K562 (cell line): ENCODE results near the gene H3-3A. TPM values are rescaled to one million over a fixed set of nuclear protein-coding genes. Genes with fewer than 3 reads are reported as not detected.
A peak's percentile ranks its signal among the peaks of the same experiment; 100 is the strongest.

Source experiments
- ATAC-seq: fragments of 200-7000 bp; cut with Tn5 transposase; 3 replicates; pipeline ENCODE4 v1.9.1; 2020; ENCODE audit warnings: moderate library complexity
- BruUV-seq: library from RNA; stranded (reverse); fragments of 400-500 nt; replicated peaks from 2 replicates; lab custom pipeline; 2021; lab: Mats Ljungman, UMichigan
- CTCF ChIA-PET: fragments of 300-600 bp; formaldehyde crosslinking; extraction: SDS; loops from one replicate; lab custom pipeline; 2021; ENCODE audit warnings: low intra/inter-chr PET ratio; lab: Yijun Ruan, JAX
- POLR2A ChIA-PET: fragments of 300-600, 350-650 bp; sonication (Branson Sonifier 250); formaldehyde crosslinking; extraction: SDS; loops from one replicate; lab custom pipeline; 2021; ENCODE audit warnings: antibody characterized with exemption, inconsistent platforms; lab: Yijun Ruan, JAX
- DNase-seq, 4 experiments: peaks; one replicate each; pipeline versions ENCODE4 v3.0.0 to v3.0.0-alpha.2; 2011 to 2018; ENCODE audit warnings: low spot score in 3 of 4, mixed read lengths in 3 of 4; ENCODE audit errors: extremely low read depth in 1 of 4
- FAIRE-seq: peaks from 2 replicates; lab custom pipeline; 2011; peaks lifted over from hg19 to GRCh38; lab: Jason Lieb, UNC
- H2AFZ ChIP-seq: 2 replicates; pipeline ENCODE4 v1.6.0; 2011; ENCODE audit warnings: low read depth, low read length, control low read depth, inconsistent platforms
- H3K27ac ChIP-seq: fragments of 200-600 bp; 3 replicates; pipeline ENCODE4 v1.8.0; 2011; ENCODE audit warnings: low read depth, mild to moderate bottlenecking, control low read depth, inconsistent platforms, low read length, moderate library complexity, mixed read lengths; ENCODE audit errors: extremely low read depth
- H3K27me3 ChIP-seq, 2 experiments: fragments of 300-600 bp in 1 of 2; 2 replicates in 1 of 2; 3 replicates in 1 of 2; pipeline versions ENCODE4 v1.6.0 to v1.8.0; 2011; ENCODE audit warnings: inconsistent platforms in 2 of 2, low read length in 2 of 2, mild to moderate bottlenecking in 1 of 2, mixed read lengths in 1 of 2, moderate library complexity in 1 of 2; ENCODE audit not compliant: control insufficient read depth in 2 of 2, insufficient read depth in 2 of 2
- H3K36me3 ChIP-seq: fragments of 300-600 bp; 3 replicates; pipeline ENCODE4 v1.8.0; 2011; ENCODE audit warnings: mild to moderate bottlenecking, low read length, inconsistent platforms; ENCODE audit not compliant: control insufficient read depth, insufficient read depth
- H3K4me1 ChIP-seq, 2 experiments: fragments of 200-600 bp in 1 of 2; replicated peaks in 1 of 2; 2 replicates in 1 of 2; 3 replicates in 1 of 2; pipeline versions ENCODE4 v1.5.1 to v1.8.0; 2011; ENCODE audit warnings: inconsistent platforms in 2 of 2, low read length in 2 of 2, mild to moderate bottlenecking in 1 of 2, mixed read lengths in 1 of 2, moderate library complexity in 1 of 2; ENCODE audit not compliant: control insufficient read depth in 2 of 2, insufficient read depth in 2 of 2
- H3K4me2 ChIP-seq: 2 replicates; pipeline ENCODE4 v1.6.1; 2011; ENCODE audit warnings: low read length, control low read depth, inconsistent platforms, mixed read lengths; ENCODE audit not compliant: insufficient read depth
- H3K4me3 ChIP-seq: fragments of 200-600 bp; sonication (generic), shearing (Covaris generic); 2 replicates; pipeline ENCODE4 v1.5.1; 2016; ENCODE audit warnings: control low read depth, inconsistent platforms
- H3K79me2 ChIP-seq: fragments of 200-600 bp; 3 replicates; pipeline ENCODE4 v1.8.0; 2011; ENCODE audit warnings: low read length, inconsistent platforms; ENCODE audit not compliant: control insufficient read depth, insufficient read depth
- H3K9ac ChIP-seq, 2 experiments: 2 replicates each; pipeline versions ENCODE4 v1.6.0 to v1.6.1; 2011; ENCODE audit warnings: low read depth in 2 of 2, low read length in 2 of 2, control low read depth in 1 of 2, inconsistent platforms in 1 of 2, mild to moderate bottlenecking in 1 of 2, mixed read lengths in 1 of 2; ENCODE audit not compliant: insufficient read depth in 1 of 2
- H3K9me1 ChIP-seq: one replicate; pipeline ENCODE4 v1.6.0; 2011; ENCODE audit warnings: inconsistent platforms, mild to moderate bottlenecking, low read length, moderate library complexity; ENCODE audit not compliant: control insufficient read depth, insufficient read depth
- H3K9me3 ChIP-seq: replicated peaks from 2 replicates; pipeline ENCODE4 v1.5.1; 2011; ENCODE audit warnings: low read depth, low read length, inconsistent platforms; ENCODE audit not compliant: control insufficient read depth, insufficient read depth
- H4K20me1 ChIP-seq: replicated peaks from 2 replicates; pipeline ENCODE4 v1.6.1; 2011; ENCODE audit warnings: low read length, inconsistent platforms, mixed read lengths; ENCODE audit not compliant: control insufficient read depth, insufficient read depth
- CBX8 ChIP-seq: fragments of 200-600 bp; sonication (generic); IDR thresholded peaks from 2 replicates; pipeline ENCODE4 v1.6.1; 2012; ENCODE audit warnings: borderline replicate concordance, mixed run types, low read depth, mild to moderate bottlenecking, moderate library complexity, mixed read lengths, low read length, control low read depth, inconsistent platforms; ENCODE audit not compliant: poor library complexity, severe bottlenecking; ENCODE audit errors: extremely low read depth
- CEBPG ChIP-seq, 3 experiments: fragments of 200-800 bp in 1 of 3; sonication (Bioruptor generic) in 1 of 3; sonication (generic) in 1 of 3; formaldehyde crosslinking in 1 of 3; IDR thresholded peaks in 2 of 3; conservative IDR thresholded peaks in 1 of 3; 2 replicates each; pipeline versions ENCODE4 v1.6.1 to v1.8.0; 2016 to 2022; ENCODE audit warnings: missing compliant biosample characterization in 2 of 3, missing genetic modification characterization in 2 of 3, mild to moderate bottlenecking in 1 of 3, missing genetic modification reagents in 1 of 3
- ETV1 ChIP-seq: fragments of 450-650 bp; conservative IDR thresholded peaks from 2 replicates; pipeline ENCODE4 v1.6.1; 2016; ENCODE audit warnings: missing genetic modification characterization, control low read depth, low read depth, missing compliant biosample characterization
- GABPB2 ChIP-seq: fragments of 250-450 bp; sonication (Bioruptor Pico); conservative IDR thresholded peaks from 2 replicates; pipeline ENCODE4 v1.5.1; 2021; ENCODE audit warnings: mild to moderate bottlenecking
- HIVEP1 ChIP-seq: fragments of 250-450 bp; sonication (Bioruptor Pico); IDR thresholded peaks from 2 replicates; pipeline ENCODE4 v1.4.0; 2020; ENCODE audit warnings: mild to moderate bottlenecking
- MEF2D ChIP-seq: conservative IDR thresholded peaks from 2 replicates; pipeline ENCODE4 v1.6.1; 2016; ENCODE audit warnings: low read depth, missing genetic modification characterization, missing compliant biosample characterization
- ZFP36 ChIP-seq: fragments of 150-350 bp; IDR thresholded peaks from 2 replicates; pipeline ENCODE4 v1.6.1; 2018; ENCODE audit warnings: low read length, low read depth; ENCODE audit not compliant: partially characterized antibody
- ZNF282 ChIP-seq: sonication (generic); formaldehyde crosslinking; IDR thresholded peaks from 2 replicates; pipeline ENCODE4 v1.8.1; 2023; ENCODE audit warnings: missing genetic modification reagents
- WGBS: fragments of 100-300 bp; shearing (Covaris generic); methylation state at CpG from one replicate; pipeline ENCODE4 v1.1.6; 2016; ENCODE audit warnings: low coverage, mixed read lengths; ENCODE audit not compliant: insufficient coverage; ENCODE audit errors: missing lambda C conversion rate; 5-methylcytosine and 5-hydroxymethylcytosine counted together
- in situ Hi-C: fragments of 300-500 bp; cut with MboI; formaldehyde crosslinking; loops from 4 replicates; pipeline ENCODE4 v1.15.0; 2018; ENCODE audit warnings: inconsistent platforms, mixed read lengths
- intact Hi-C: fragments of 100-400 bp; cut with micrococcal nuclease; formaldehyde crosslinking; loops from 2 replicates; pipeline ENCODE4 v1.14.2; 2022
- polyA plus RNA-seq, 8 experiments: library from polyadenylated mRNA; depleted of rRNA in 4 of 8; stranded (reverse) in 5 of 8; unstranded in 3 of 8; fragments of >200 nt; fragmentation: Nextera tagmentation in 2 of 8; fragmentation: Illumina TruSeq in 1 of 8; extraction: Ambion mirVana in 2 of 8; extraction: Trizol in 1 of 8; gene quantifications; 2 replicates each; pipeline versions ENCODE4 v1.2.1 to v1.2.3, GENCODE V29; 2011 to 2014; ENCODE audit warnings: inconsistent platforms in 1 of 8, missing spikeins in 1 of 8
- total RNA-seq, 7 experiments: library from RNA; depleted of rRNA in 6 of 7; stranded (reverse); fragments of >200 nt in 6 of 7; fragmentation: Illumina TruSeq in 2 of 7; extraction: Trizol in 2 of 7; gene quantifications; 2 replicates each; pipeline versions ENCODE4 v1.2.1 to v1.2.3, GENCODE V29; 2011 to 2021; ENCODE audit warnings: low replicate concordance in 1 of 7
- TF ChIP-seq, protein P1 (sequence below): fragments of 250-450 bp; sonication (Bioruptor Pico); IDR thresholded peaks from 2 replicates; pipeline ENCODE4 v1.4.0; 2020; ENCODE audit warnings: mild to moderate bottlenecking
- TF ChIP-seq, protein P2 (sequence below), 2 experiments: fragments of 250-450 bp in 1 of 2; fragments of 450-650 bp in 1 of 2; sonication (Bioruptor Pico) in 1 of 2; IDR thresholded peaks; 2 replicates each; pipeline versions ENCODE4 v1.6.1 to v1.8.0; 2016 to 2021; ENCODE audit warnings: mild to moderate bottlenecking in 2 of 2, moderate library complexity in 2 of 2, missing compliant biosample characterization in 1 of 2, missing genetic modification characterization in 1 of 2

H3-3A gene
- total and polyA plus RNA-seq, 9 of the 15 experiments (the other 6 are each of a cell fraction or from before 2014, with no cell fraction given), result 426 to 1,083 (median 591) TPM

DNA sequence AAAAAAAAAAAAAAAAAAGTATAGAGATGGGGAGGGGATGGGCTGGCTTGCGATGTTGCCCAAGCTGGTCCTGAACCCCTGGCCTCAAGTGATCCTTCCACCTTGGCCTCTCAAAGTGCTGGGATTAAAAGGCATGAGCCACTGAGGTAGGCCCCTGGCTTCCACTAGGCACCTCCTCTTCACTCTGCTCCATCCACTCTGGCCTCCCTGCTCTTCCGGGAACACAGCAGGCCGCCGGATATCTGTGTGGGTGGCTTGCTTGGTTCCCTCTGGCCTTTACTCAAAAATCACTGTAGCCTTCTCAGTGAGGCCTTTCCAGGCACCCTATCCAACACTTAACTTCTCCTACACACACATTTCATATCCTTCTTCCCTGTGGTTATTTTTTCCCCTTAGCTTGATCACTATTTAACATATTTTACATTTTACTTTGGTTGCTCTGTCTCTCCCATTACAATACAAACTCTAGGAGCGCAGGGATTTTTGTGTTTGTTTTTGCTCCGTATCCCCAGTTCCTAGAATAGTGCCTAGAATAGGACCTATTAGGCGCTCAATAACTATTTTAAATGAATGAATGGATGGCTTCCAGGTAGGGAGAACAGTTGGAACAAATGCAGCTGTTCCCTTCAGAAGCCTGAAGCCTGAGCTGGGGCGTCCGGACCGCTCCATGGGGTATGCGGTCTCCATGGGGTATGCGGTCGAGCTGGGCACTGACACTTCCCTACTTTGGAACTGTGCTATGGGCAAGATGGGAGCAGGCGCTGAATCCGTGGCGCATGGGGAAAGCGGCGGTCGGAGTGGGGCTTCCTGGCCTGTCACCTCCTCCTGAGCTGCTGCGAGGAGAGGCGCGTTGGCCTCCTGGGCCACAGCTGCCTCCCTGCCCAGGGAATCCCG, 46.7 kb downstream of the H3-3A start:
- Histone ChIP-seq H4K20me1 (peaks cover 11% of the 10 kb centered on the region; the same call in 1 of the 2 replicates), H3K9me3 (no peaks in the 10 kb centered on the region), H3K27me3 (no peaks in the 10 kb centered on the region), H3K36me3 (no peaks in the 10 kb centered on the region), H3K27ac (no peak overlapping the region), H2AFZ (peak overlapping the region; percentile 51), H3K79me2 (no peaks in the 10 kb centered on the region), H3K4me3 (peak overlapping the region; percentile 23), H3K4me1 (peaks cover 42 to 53% of the 10 kb centered on the region in 2 experiments), H3K9me1 (peaks cover 3% of the 10 kb centered on the region), H3K9ac (peak overlapping the region in 1 of 2 experiments; percentile 81; a peak in 2 of 4 replicates), H3K4me2 (peak overlapping the region; percentile 64)
- intact Hi-C loops (loop anchor here (1.0 kb wide), 1 partner anchor 20 kb away; no protein-coding TSS in a partner anchor), in situ Hi-C loops (no loop called here)
- ChIA-PET POLR2A (interaction anchor here (0.6 to 1.5 kb wide), 8 partner anchors 8 to 110 kb away, joined by 3 to 5 read pairs (median 3); partner anchors contain the start of gene SDE2), CTCF (interaction anchor here (0.6 to 1.1 kb wide), 4 partner anchors 27 to 299 kb away, joined by 3 to 5 read pairs (median 4); no protein-coding TSS in a partner anchor)
- ATAC-seq, result no peak
- BruUV-seq, result no TSS peak
- peak; percentile 71 for FAIRE-seq
- peak in 2 of 4 experiments; percentile 64 to 75 for DNase-seq
- WGBS, result 52% methylated on average over 23 of the region's 23 CpGs
- TF ChIP-seq ZNF282, result peak; percentile 75; the same call in 1 of the 2 replicates
- no peak for TF ChIP-seq GABPB2 (CRISPR knock-in tag)
- TF ChIP-seq, protein P1, sequence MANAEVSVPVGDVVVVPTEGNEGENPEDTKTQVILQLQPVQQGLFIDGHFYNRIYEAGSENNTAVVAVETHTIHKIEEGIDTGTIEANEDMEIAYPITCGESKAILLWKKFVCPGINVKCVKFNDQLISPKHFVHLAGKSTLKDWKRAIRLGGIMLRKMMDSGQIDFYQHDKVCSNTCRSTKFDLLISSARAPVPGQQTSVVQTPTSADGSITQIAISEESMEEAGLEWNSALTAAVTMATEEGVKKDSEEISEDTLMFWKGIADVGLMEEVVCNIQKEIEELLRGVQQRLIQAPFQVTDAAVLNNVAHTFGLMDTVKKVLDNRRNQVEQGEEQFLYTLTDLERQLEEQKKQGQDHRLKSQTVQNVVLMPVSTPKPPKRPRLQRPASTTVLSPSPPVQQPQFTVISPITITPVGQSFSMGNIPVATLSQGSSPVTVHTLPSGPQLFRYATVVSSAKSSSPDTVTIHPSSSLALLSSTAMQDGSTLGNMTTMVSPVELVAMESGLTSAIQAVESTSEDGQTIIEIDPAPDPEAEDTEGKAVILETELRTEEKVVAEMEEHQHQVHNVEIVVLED, result no peak
- peak; percentile 74 for TF ChIP-seq ETV1
- no peak for TF ChIP-seq ZFP36
- 0 out of 2 replicates have a peak, but pooled peaks have one; percentile 13 for TF ChIP-seq HIVEP1 (CRISPR knock-in tag)
- 0 out of 2 replicates have a peak, but pooled peaks have one; percentile 33 for TF ChIP-seq MEF2D (tag)
- 0 out of 2 replicates have a peak, but pooled peaks have one; percentile 31 for TF ChIP-seq CEBPG (CRISPR knock-in tag; IDR thresholded peaks at IDR 0.05)
- TF ChIP-seq CEBPG (tag; conservative IDR thresholded peaks at IDR 0.05 in 1 of 2, IDR thresholded peaks at IDR 0.05 in 1 of 2), result no peak
- TF ChIP-seq, protein P2, sequence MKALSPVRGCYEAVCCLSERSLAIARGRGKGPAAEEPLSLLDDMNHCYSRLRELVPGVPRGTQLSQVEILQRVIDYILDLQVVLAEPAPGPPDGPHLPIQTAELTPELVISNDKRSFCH (CRISPR knock-in tag; IDR thresholded peaks at IDR 0.05), result no peak
- TF ChIP-seq, protein P2 (tag; IDR thresholded peaks at IDR 0.05), result 0 out of 2 replicates have a peak, but pooled peaks have one; percentile 43
- TF ChIP-seq CBX8, result no peak
